D341Med (cell line): ENCODE results near the gene ASCC1.

Experiments
- DNase-seq: peaks from one replicate; pipeline ENCODE4 v3.0.0; 2012; ENCODE audit warnings: low spot score

The ASCC1 gene

DNA sequence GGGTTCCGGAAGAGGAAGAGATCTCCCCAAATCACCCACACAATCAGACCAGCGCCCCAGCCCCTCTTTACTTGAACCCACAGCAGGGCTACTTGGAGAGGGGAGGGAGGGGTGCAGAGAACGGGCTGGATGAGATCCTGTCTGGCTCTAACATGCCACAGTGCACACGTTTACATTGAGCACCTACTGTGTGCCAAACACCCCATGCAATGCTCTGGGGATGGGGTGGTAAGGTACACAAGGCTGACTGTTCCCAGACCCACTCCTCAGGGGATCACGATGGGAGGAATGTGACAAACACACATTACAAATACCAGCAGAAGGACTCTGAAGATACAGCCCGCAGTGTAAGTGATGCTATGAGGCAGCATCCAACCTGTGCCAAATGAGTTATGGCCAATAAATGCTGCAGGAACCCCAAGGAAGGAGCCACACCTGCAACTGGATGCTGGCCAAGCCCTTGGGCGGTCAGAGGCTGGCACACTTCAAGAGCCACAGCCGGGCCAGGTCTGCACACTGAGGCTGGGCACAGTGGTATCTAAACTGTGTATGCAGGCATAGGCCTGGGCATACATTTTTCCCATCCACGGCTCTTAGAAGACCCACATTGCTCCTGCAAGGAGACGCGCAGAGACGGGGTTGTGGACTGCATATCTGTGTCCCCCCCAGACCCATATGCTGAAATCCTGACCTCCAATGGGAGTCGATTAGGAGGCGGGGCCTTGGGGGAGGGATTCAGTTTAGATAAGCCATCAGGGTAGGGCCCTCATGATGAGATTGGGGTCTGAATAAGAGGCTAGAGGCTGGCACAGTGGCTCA is 134.1 kb downstream of the ASCC1 start:
- no peak for DNase-seq

DNA sequence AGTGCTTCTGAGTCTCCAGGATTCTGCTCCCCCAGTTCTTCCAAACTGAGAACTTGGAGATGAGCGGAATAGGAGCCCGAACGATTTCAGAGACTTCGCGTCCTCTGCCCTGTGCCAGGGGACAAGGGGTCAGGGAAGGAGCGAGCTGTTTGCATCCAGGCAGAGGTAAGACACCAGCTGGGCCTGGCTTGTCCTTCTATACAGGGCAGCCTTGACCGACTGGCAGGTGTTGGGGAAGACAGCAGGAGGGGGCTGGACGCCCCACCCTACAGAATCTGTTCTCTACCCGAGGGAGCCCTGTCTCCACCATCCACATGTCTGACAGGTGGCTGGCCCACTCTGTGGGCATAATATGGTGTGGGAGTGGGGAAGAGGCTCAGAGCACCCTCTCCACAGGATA is 134.9 kb downstream of the ASCC1 start:
- no peak for DNase-seq

DNA sequence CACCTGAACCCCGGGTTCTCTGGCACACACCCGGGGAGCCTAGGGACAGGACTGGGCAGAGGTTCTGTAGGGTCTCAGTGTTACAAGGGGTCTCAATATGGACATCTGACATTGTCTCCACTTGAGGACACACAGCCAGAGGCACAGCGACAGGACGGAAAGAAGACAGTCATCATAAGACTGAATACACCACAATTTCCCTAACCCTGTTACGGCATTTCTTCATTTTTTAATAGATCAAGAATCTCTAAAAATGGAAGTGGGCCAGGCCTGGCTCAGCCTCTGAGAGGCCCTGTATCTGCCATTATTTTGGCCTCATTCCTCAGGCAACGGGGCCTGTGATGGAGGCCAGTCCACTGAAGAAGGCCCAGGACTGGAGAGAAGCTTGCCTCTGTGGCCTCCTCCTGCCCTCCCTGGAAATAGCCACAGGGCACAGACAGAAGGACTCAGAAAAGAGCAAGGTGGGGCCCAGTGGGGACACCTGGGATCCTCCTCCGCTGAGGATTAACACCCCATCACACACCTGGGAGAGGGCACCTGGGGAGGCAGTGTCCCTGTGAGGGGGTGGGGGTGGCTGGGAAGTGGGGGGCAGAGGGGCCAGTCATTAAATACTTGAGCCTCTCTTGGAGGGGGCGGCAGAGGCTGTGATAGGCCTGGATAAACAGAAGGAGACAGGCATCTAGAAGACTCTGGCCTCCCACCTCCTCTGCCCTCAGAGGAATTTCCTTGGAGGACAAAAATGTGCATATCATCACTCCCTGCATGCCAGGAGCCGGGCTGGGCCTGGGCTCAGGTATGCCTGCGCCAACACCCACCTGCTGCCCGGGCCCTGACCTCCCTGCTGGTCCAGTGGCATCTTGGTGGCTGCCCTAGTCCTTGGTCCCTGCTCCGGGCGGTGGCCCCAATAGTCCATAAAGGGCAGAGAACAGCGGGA is 135.8 kb downstream of the ASCC1 start:
- no peak for DNase-seq

DNA sequence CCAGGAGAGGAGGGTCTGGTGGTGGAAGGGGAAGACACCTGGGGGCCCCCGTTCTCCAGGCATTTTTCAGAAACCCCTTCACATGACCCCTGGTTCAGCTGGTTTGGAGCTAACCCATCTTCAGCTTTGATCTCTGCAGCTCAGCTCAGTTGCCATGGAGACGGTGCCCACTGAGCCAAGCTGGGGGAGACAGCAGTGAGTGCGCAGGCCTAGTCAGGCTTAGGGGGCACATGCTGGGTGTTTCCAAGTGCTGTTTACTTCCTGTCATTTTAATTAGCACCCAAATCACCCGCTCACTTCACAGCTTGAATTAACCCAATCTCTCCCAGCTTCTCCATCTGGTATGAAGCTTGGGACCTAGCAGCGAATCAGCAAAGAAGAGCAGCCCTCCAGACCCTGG is 136.7 kb downstream of the ASCC1 start:
- DNase-seq: peak; percentile 55

DNA sequence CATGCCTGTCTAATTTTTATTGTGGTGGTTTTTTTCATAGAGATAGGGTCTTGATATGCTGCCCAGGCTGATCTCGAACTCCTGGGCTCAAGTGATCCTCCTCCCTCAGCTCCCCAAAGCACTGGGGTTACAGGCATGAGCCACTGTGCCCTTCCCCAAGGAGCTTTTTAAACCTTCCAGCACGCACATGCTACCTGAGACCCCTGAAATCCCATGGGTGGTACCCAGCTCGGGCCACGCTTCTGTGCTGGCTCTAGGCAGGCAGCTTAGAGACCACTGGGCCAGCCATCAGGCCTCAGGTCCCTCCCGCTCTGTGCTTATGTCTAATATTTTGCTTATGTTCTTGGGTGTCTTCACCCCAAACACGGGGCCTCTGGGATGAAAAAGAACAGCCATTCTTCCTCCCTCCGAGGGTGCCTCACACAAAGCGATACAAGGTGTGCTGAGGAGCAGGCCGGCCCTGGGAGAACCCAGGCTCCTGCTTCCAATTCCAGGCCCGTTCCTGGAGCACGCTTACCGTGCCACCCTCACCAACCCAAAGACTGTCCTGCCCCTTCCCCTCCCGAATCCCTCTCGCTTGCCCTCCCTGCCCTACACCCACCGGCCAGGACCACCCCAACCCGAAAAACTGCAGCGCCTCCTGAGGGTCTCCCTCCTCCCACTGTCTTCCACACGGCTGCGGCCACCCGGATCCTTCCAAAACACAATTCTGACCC is 138.6 kb downstream of the ASCC1 start:
- no peak for DNase-seq

DNA sequence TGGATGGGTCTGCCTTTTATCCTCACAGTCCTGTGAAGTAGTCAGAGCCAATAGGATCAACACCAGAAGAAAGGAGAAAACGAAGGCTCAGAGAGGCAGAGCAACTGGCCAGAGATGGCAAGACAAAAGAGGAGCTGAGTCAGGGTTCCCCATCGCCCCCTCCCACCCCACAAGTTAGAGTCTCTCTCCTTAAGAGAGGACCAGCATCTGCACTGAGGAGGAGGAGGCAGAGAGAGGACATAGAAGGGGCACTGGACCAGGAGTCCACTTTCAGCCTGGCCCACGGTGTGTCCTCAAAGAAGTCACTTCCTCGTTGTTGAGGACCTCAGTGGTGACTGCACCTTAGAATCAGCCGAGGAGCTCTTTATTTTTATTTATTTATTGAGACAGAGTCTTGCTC is 139.3 kb downstream of the ASCC1 start:
- DNase-seq: no peak

DNA sequence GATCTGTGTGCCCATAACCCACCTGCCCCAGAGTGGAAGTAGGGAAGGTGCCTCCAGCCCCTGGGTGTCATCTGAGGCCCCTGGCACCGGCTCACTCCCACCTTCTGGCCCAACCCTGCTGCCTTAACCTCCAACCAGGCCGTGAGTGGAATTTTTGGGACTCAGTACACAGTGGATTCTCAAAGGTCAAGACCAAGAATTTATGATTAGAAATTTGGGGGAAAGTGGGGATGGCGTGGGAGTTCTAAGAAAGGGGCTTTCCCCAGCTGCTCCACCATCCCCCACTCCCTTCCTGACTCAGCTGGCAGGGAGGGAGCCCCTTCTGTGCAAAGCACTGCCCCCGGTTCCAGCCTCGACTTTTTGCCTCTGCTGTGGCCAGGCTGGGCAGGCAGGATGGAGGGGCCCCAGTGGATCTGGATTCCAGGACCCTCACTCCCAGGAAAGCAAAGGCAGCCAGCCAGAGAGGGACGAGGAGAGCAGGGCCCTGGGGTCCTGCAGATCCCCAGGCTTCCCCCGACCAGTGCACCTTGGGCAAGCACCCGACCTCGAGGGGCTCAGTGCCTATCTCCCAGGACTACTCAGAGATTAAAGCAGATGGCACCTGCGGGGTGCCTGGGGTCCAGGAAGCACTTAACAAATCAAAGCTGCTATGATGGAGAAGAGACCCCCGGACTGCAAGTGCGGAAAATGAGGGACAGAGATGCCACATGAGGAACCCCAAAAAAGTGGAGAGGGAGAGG is 140.5 kb downstream of the ASCC1 start:
- no peak for DNase-seq

DNA sequence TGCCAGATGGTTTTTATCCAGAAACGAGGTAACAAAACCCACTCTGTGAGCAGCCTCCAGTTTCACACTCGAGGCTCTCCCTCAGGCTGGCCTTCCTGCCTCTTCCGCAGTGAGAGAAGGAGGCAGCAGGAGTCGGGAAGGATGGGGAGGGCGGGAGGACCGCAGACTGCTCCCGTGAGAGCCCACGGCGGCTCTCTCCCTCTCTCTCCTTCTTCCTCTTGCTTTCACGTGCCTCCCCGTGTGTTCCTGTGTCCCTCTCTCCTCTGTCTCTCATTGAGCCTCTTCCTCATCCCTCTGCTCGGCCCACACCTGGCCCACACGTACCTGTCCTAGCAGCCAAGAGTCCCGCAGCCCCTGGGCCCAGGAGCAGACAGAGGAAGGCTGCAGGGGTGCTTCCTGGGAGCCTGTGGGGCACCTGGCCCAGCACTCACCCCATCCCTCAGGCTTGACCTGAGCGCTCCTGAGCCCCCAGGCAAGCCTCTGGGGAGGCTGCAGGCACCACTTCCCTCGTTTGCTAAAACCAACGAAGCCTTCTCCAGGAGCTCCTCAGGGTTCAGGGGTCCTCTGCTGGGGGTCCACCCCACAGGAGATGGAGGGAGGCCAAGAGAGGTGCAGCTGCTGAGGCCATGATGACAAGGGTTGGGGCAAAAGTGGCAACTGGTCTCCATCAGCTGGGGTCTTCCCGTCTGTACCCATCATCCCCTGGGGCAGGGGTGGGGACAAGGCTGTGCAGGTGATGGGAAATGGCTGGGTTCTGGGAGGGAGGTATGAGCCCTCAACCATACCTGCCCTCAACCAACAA is 141.3 kb downstream of the ASCC1 start:
- no peak for DNase-seq

DNA sequence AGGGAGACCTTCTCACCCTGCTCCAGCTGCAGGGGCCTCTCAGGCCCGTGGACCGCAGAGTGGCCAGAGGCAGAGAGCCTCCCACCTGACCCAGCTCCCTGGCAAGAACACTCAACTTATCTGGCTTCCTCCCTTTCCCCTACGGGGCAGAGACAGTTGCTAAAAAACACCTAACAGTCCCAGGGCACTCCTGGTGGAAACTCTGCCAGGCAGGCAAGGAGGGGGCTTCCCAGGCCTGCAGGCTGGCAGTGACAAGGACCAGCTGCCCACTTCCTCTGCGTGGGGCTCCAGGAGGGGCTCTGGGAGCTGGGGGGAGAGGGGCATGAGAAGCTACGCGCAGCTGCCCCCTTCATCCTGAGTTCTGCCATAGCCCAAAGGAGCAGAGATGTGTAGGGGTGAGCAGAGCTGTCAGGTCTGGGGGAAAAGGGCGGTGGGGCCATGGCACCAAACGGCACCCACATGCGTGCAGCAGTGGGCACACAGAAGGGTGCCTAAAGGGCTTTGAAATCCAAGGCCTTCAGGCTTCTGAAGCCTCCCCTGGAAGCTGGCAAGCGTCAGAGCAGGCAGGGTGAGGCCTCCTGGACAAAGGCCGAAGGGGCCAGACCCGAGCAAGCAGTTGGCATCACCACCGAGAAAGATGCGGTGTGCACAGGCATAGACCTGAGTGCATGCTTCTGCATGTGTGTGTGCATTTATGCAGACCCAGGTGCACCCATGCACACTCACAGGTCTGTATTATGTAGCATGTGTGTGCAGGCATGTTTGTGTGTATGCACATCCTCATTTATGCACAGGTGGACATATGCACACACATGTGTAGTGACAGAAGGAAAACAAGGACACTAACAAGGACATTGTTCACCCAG is 142.1 kb downstream of the ASCC1 start:
- DNase-seq: no peak

DNA sequence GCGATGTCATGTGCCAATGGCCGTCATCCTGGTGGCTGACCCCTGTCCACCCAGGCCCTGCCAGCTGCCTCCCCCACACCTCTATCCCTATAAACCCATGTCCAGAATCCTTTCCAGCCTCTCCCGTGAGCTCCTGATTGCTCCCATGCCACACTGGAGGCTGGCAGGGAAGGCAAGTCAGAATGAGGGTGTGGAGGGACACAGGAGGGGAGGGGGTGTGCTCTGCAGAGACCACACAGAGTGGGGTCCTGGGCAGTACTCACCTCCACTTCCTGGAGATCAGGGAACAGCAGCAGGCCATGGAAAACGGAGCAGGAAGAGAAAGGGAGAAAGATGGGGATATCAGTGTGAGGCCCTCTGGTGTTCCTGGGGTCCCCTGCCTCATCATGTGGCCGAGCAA is 143.4 kb downstream of the ASCC1 start:
- DNase-seq: no peak

DNA sequence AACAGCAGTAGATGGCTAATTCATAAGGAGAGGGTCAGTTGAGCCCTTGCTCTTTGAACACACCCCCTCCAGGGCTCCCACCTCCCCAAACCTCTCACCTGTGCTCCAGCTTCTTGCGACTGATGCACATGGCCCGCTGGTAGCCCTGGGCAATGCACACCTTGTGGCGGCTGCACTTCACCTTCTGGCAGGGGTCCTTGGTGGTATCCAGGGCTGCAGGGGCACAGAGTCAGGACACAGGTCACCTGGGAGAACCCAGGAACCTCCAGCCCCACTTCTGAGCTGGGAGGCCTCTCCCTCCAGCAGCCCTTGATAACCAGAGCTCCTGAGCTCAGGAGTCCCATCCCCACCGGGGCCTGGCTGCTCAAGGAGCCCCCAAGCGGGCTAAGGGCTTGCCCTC is 144.0 kb downstream of the ASCC1 start:
- no peak for DNase-seq

DNA sequence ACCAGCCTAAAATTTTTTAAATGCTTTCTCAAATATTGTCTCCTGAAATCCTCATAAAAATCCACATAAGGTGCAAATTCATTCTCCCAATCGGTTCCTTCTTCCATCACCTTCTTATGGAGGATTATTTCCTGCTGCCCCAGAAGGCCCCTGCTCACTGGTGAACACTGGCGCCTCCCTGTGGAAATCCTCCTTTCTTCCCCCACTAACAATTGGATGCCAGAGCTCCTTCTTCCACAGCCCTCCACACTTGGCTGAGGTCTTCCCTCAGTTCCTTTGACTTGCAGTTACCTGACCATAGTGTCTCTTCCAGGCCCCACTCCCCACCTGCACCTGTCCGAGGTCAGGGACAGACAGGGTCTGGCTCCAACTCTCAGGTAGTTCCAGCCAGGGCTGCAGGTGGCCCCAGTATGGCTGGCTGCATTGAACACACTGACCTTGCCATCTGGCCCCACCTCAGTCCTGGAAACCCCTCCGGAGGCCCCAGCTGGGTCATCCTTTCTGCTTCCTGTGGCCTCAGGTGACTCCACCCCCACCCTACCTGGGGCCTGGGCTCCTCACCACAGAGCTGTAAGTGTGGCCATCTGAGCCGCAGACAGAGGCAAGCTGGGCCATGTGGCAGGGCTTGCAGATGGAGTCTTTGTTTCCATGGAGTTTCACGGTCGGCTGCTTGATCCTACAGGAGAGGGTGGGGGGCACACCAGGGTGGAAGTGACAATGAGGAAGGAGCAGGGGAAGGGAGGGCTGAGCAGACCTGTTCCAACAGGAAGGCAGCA is 146.1 kb downstream of the ASCC1 start:
- no peak for DNase-seq

DNA sequence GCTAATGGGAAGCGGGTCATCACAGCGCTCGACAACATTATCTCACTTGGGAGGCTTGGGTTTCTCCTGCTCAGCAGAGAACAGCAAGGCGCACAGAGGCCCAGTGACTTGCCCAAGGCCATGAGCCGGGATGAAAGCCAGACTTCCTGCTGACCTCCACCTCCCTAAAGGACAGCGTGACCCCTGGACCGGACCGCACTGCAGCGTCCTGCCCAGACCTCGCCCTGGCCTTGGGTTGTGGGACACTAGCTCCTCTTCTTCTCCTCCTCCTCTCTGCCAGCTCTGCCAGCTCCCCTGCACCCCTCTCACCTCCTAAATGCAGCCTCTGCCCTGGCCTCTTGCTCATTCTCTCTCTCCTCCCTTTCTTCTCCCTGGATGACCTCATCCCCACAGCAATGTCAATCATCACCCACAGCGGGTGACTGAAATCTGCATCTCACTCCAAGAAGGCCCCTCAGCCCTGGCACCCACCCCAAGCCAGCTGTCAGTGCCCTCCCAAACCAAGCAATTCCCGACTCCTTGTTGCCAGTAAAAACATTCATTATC is 147.1 kb downstream of the ASCC1 start:
- DNase-seq: no peak

DNA sequence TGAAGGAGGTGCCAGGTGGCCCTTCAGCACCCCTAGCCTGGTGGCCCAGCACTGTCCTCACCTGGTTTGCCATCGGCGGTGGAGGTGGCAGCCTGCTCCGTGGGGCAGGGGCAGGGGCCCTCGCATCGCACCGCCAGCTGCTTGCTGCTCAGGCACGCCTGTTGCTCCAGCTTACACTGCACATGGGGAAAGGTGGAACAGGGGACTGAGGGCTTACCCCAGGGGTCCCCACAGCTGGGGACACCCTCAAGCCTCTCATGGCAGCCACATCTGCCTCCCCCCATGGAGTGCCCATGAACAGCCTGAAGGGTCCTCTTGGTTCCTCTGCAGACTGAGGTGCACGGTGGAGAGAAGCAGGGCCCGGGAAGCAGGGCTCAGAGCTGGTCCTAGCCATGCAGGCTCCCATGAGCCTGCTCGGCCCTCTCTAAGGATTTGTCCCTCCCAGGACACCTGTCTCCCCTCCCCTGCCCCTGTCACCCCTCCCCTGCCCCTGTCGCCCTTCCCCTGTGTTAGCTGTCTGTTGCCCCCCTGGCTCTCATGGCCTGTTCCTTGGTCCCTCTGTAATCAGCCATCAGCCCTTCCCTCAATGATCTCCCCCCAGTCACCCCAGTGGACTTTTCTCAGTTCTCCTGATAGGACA is 147.8 kb downstream of the ASCC1 start:
- DNase-seq: no peak

DNA sequence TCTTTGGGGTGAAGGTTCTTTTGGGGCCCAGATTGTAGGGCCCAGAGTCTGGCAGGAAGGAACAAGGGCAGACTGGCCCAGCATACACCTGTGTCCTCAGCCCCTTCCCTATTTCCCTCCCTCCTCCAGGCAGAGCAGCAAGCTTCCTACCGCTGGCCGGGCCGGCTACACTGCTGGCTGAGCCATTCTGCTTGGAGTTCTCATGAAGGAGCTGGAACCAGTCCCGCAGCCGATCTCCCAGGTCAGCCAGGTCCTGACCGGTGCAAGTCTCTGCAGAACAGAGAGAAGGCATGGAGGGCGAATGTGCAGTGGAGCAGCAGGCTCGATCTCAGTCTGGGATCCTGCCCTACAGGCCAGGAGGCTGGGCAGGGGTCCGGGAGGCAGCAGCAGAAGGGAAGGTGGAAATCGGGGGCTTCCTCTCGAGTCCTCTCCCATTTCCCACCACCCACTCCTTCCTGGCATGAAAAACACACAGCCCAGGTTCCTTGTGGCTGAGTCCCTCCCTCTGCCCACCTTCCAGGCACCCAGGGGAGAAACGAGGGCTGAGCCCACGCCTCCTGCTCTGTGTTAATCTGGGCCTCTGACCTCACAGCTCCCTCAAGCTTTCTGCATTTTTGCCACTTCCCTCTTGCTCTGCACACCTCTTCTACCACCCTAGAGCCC is 148.5 kb downstream of the ASCC1 start:
- no peak for DNase-seq

DNA sequence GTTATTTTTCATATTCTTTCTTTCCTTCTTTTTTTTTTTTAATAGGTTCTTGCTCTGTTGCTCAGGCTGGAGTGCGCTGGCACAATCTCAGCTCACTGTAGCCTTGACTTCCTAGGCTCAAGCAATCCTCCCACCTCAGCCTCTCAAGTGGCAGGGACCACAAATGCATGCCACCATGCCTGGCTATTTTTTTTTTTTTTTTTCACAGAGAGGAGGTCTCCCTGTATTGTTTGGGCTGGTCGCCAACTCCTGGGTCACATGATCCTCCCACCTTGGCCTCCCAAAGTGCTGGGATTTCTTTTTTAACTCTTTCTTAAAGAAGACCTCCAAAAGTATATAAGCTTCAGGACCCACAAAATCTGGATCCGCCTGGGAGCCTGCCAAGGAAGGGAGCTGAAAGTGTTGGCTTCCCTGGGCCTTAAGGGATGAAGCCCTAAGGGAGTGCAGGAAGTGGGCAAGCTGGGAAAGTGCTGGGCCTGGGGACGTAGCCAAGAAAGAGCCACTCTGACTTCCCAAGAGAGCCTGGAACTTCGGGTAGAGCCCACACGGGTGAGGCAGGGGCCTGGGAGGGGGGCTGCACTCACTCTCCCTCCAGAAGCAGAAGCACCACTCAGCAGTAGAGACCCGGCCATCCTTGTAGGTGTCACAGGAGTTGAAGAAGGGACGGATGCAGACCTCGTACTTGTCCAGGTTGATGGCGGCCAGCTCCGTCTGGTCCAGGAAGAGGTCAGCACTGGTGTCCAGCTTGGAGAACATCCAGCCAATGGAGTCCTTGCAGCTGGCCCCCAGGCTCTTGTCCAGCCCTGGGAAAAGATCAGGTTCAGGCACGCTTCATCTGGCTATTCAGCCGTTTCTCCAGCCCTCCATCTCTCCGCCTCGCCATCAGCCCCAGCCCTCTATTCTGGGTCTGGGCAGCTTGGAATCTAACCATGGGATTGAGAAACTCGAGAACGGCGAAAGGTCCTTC is 149.5 kb downstream of the ASCC1 start:
- no peak for DNase-seq
